Panc1 (cell line): ENCODE data around the gene MTERF4. TPM values are rescaled to one million over a fixed set of nuclear protein-coding genes. Genes with fewer than 3 reads are reported as not detected.

Experiments
- ATAC-seq: fragments of 200-7000 bp; cut with Tn5 transposase; 2 replicates; pipeline ENCODE4 v1.9.1; 2020; ENCODE audit warnings: mild to moderate bottlenecking, moderate library complexity
- BruUV-seq: library from RNA; stranded (reverse); fragments of 400-500 nt; replicated peaks from 2 replicates; lab custom pipeline; 2021; lab: Mats Ljungman, UMichigan
- CTCF ChIA-PET: fragments of 300-600 bp; sonication (Branson Sonifier 250); formaldehyde crosslinking; loops from one replicate; lab custom pipeline; 2022; ENCODE audit warnings: antibody characterized with exemption; lab: Charles Lee
- POLR2A ChIA-PET: fragments of 300-600 bp; sonication (Branson Sonifier 250); formaldehyde crosslinking; loops from one replicate; lab custom pipeline; 2022; ENCODE audit warnings: antibody characterized with exemption; lab: Charles Lee
- DNase-seq: peaks from one replicate; pipeline ENCODE4 v3.0.0-alpha.2; 2010; ENCODE audit warnings: low read depth, low spot score
- H3K27ac ChIP-seq: 2 replicates; pipeline ENCODE4 v1.5.1; 2011; ENCODE audit warnings: mild to moderate bottlenecking, low read length, inconsistent platforms
- H3K27me3 ChIP-seq: fragments of 200-500 bp; sonication (Bioruptor generic); 2 replicates; pipeline ENCODE4 v1.6.0; 2014; ENCODE audit warnings: low read length, inconsistent platforms; ENCODE audit not compliant: control insufficient read depth, insufficient read depth
- H3K36me3 ChIP-seq: fragments of 200-500 bp; sonication (Bioruptor generic); 2 replicates; pipeline ENCODE4 v1.5.1; 2014; ENCODE audit warnings: inconsistent platforms, mild to moderate bottlenecking, low read length, moderate library complexity; ENCODE audit not compliant: control insufficient read depth, insufficient read depth
- H3K4me1 ChIP-seq: 2 replicates; pipeline ENCODE4 v1.5.1; 2011; ENCODE audit warnings: inconsistent platforms, mild to moderate bottlenecking, low read length, moderate library complexity; ENCODE audit not compliant: control insufficient read depth, insufficient read depth
- H3K4me3 ChIP-seq, 2 experiments: 2 replicates each; pipeline ENCODE4 v1.5.1; 2011 to 2012; ENCODE audit warnings: low read depth in 2 of 2, low read length in 2 of 2, mild to moderate bottlenecking in 2 of 2, inconsistent platforms in 1 of 2, moderate library complexity in 1 of 2
- H3K9me3 ChIP-seq: fragments of 200-500 bp; sonication (Bioruptor generic); 2 replicates; pipeline ENCODE4 v1.5.1; 2014; ENCODE audit warnings: low read depth, mild to moderate bottlenecking, inconsistent platforms, low read length, moderate library complexity; ENCODE audit not compliant: control insufficient read depth, insufficient read depth
- CTCF ChIP-seq: fragments of 450-650 bp; IDR thresholded peaks from 2 replicates; pipeline ENCODE4 v1.5.1; 2017; ENCODE audit warnings: mild to moderate bottlenecking
- POLR2AphosphoS5 ChIP-seq: IDR thresholded peaks from 2 replicates; pipeline ENCODE4 v1.6.1; 2012; ENCODE audit warnings: mild to moderate bottlenecking, low read depth, low read length, moderate library complexity
- REST ChIP-seq, 2 experiments: IDR thresholded peaks; 2 replicates each; pipeline ENCODE4 v1.6.1; 2011 to 2012; ENCODE audit warnings: low read depth in 2 of 2, control low read depth in 1 of 2, low read length in 1 of 2, mild to moderate bottlenecking in 1 of 2, moderate library complexity in 1 of 2; ENCODE audit not compliant: insufficient read depth in 1 of 2
- SIN3A ChIP-seq: IDR thresholded peaks from 2 replicates; pipeline ENCODE4 v1.6.1; 2012; ENCODE audit warnings: low read depth, mild to moderate bottlenecking, low read length, moderate library complexity, borderline replicate concordance; ENCODE audit not compliant: insufficient read depth
- TCF7L2 ChIP-seq: IDR thresholded peaks from 2 replicates; pipeline ENCODE4 v1.6.1; 2011; ENCODE audit warnings: mild to moderate bottlenecking, low read depth, low read length, inconsistent platforms
- in situ Hi-C: cut with HindIII; loops from 2 replicates; pipeline ENCODE4 v1.10.0; 2016; ENCODE audit warnings: low sequenced_read_pairs, low pct_unique_long_range_greater_than_20kb
- intact Hi-C: fragments of 100-400 bp; cut with micrococcal nuclease; formaldehyde crosslinking; loops from one replicate; pipeline ENCODE4 v1.10.0; 2022; ENCODE audit not compliant: unreplicated experiment
- total RNA-seq: library from RNA; stranded (reverse); gene quantifications from one replicate; pipeline ENCODE4 v1.2.1, GENCODE V29; 2021; ENCODE audit not compliant: unreplicated experiment

Gene MTERF4
- total RNA-seq, 1 experiment from 2014 or later, result 28.9 TPM

DNA sequence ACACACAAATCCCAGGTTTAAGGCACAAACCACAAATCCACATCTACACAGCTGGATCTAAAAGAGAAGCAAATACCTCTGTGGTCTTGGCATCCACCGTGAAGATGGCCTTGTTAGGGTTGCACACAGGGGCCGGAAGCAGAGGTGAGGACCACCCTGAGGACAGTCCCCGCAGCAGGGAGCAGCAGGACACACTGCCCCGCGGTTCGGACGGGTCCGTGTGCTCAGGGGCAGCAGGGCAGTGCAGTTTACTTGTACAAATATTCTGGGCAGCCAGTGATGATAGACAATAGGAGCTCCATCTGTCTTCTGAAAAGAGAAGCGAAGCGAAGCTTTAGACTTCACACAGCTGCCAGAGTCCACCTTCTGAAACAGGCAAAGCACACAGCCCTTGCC is 38.4 kb upstream of the MTERF4 start:
- no peak for ATAC-seq
- H3K27ac ChIP-seq, result no peak overlapping the region
- no peaks in the 10 kb centered on the region for H3K27me3 ChIP-seq
- intact Hi-C loops (no loop called here), in situ Hi-C loops (no loop called here)
- no peak overlapping the region for H3K4me3 ChIP-seq
- no peaks in the 10 kb centered on the region for H3K9me3 ChIP-seq
- no peak for DNase-seq
- TF ChIP-seq REST (IDR thresholded peaks at IDR 0.05; ENCODE audit: insufficient read depth in 1 of 2, low read depth in 2 of 2, low read length in 1 of 2), result no peak
- no peak for TF ChIP-seq SIN3A
- no peak for TF ChIP-seq TCF7L2
- ChIA-PET CTCF (interaction anchor here (1.1 kb wide), 1 partner anchor 62 kb away, joined by 4 read pairs; no protein-coding TSS in a partner anchor), POLR2A (interaction anchor here (0.9 kb wide), 1 partner anchor 33 kb away, joined by 5 read pairs; no protein-coding TSS in a partner anchor)
- no TSS peak for BruUV-seq
- no peaks in the 10 kb centered on the region for H3K4me1 ChIP-seq
- H3K36me3 ChIP-seq, result no peaks in the 10 kb centered on the region

- no peak for TF ChIP-seq POLR2AphosphoS5
- no peak for TF ChIP-seq CTCF
- TF ChIP-seq REST (IDR thresholded peaks at IDR 0.05; ENCODE audit: insufficient read depth in 1 of 2, low read depth in 2 of 2, low read length in 1 of 2), result no peak
- no peak for TF ChIP-seq TCF7L2
- TF ChIP-seq SIN3A, result no peak
- Histone ChIP-seq H3K27ac (no peak overlapping the region), H3K27me3 (no peaks in the 10 kb centered on the region), H3K4me1 (no peaks in the 10 kb centered on the region), H3K9me3 (no peaks in the 10 kb centered on the region), H3K36me3 (no peaks in the 10 kb centered on the region), H3K4me3 (no peak overlapping the region)
- no TSS peak for BruUV-seq
- intact Hi-C loops (no loop called here), in situ Hi-C loops (no loop called here)
- no peak for DNase-seq
- no peak for ATAC-seq
- ChIA-PET POLR2A (interaction anchor here (0.6 to 0.9 kb wide), 2 partner anchors 33 to 881 kb away, joined by 5 read pairs; no protein-coding TSS in a partner anchor), CTCF (interaction anchor here (1.1 kb wide), 1 partner anchor 61 kb away, joined by 4 read pairs; no protein-coding TSS in a partner anchor)
These were observed 37.7 kb upstream of the MTERF4 start for GRCh38 chr2:241139531-241140444.
